Activated effector memory CD4-positive, alpha-beta T cell treated with Interleukin-2 at 50 U/mL for 16 hours (primary cell): ENCODE results near the gene TALDO1.

ENCODE experiments used
- DNase-seq: peaks from one replicate; pipeline ENCODE4 v3.0.0-alpha.2; 2020

Gene TALDO1

DNA sequence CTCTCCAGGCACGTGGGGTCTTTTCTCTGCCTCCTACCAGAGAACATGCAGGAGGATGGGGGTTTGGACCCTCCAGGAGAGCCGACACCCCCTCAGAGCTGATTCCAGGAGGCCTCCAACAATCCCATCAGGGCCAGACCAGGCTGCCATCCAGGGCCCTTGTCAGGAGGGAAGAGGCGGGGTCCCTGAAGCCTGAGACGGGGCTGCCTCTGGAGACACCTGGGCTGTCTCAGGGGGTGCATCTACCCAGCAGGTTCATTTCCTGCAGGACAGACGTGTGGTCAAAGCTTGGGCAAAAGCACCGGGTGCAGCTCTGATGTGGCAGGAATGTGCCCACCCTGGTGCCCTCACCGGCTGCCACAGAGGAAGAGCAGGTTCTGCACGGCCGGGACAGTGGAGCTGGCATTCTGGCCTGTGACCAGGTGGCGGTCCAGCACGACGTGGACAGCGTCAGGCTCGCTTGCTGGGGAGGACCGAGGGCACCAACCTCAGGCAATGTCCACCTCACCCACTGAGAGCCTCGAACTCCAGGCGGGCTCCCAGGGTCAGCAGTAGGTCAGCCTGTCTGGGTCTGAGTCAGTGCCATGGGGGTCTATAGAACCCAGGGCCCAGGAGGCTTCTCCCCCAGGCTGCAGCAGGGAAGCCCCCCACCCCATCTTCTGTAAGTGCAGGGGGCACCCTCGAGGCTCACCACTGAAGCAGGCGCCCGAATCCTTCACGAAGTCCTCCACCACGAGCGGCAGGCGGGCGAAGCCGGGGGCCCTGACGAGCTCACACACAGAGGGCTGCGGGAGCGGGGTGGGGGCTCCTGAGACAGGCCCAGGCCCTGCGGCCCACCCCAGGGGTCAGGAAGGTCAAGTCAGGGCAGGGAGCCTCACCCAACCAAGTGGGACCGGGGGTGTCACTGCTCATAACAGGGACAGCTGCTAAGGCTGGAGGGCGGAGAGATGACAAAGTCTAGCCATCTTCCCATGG, 23.7 kb downstream of the TALDO1 start:
- DNase-seq, result no peak

DNA sequence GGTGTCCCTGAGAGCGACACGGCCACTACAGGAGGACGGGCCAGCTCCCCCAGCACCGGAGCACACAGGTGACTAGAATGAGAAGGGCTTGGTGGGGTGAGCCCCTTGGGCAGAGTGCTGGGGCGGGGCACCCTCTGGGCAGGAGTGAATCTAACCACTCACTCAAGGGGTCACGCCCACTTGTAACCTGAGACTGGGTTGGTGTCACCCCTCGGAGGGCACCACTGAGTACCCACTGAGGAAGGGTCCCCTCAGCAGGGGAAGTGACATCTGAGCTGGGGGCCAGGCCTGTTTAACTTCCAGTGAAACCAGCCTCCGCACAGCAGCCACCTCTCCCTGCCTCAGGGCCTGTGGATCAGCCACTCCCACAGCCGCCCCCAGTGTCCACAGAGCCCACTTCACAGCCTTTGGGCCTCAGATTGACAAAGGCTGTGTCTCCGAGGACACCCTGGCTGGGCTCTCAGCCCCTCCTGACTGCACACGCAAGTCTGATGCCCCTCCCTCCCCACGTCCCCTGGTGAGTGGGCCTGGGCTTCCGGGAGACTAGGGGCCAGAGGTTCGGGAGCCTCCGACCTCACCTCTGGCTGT, 24.4 kb downstream of the TALDO1 start:
- no peak for DNase-seq

DNA sequence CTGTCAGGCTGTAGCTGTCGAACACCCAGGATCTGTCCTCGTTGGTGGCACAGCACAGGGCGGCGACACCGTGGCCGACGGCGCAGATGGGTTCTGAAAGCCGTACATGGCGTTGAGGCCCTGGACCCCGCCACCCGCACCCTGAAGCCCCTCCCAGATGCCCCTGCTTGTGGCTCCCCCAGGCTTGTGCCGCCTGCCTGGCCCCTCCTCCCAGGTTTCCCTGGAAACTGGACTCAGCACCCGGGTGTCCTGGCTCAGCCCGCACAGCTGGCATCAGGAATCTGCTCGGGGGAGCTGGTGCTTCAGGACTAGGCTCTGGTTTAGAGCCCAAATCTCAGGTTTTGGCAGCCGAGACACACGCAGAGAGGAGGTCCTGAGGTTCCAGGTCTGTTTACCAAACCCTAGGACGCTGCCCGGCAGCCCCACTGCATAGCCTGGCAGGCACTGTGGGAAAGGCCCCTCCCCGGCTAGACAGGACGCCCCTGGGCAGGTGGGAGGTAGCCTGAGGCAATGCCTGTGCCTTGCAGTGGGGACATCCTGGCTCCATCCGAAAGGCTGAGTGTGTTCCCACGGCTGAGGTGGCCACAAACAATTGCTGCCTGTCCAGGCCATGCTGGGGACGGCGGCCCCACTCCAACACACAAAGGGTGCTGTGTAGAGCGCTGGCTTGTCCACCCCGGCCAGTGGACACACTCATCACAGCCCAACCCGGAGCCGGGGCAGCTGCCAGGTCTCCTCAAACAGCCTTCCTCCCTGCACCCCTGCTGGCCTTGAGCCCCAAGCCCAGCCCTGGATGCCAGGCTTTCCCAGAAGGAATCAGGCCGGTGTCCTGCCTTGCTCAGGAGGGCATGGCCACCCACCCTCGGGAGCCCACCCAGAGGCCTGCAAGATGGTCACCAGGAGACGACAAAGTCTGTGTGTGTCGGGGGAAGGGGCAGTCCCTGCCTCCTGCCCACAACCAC, 25.4 kb downstream of the TALDO1 start:
- DNase-seq, result no peak

DNA sequence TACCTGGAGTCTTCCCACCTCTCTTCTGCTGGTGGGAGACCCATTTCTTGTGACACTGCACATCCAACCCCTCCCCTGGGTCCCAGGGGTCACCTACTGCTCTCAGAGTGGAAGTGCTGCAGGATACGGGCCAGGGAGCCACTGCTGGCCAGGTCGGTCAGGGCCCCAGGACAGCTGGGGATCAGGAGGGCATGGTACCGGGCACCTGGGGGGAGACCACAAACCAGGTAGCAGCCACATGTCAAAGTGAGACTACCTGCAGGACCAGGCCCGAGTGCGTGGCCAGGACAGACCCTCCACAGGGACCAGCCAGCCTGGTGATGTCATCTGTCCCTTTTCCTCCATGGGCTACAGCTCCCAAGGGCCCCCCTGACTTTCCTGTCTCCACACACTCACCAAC, 26.2 kb downstream of the TALDO1 start:
- DNase-seq, result no peak

DNA sequence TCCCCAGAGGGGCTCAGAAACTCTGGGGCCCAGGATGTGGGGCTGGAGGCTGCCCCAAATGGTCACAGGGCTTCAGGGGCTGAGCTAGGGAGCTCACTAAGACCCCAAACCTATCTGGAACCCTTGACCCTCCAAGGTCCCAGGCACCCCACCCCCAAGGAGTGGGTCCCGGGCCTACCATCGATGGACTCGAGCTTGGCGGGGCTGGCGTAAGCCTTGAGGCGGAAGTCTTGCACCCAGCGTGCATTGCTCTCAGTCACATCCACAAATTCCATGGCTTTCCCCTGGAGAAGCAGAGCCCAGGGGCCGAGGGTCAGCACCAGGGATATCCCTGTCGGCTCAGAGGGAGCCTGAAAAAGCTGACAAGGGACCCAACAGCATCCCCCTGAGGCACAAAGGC, 26.6 kb downstream of the TALDO1 start:
- no peak for DNase-seq

DNA sequence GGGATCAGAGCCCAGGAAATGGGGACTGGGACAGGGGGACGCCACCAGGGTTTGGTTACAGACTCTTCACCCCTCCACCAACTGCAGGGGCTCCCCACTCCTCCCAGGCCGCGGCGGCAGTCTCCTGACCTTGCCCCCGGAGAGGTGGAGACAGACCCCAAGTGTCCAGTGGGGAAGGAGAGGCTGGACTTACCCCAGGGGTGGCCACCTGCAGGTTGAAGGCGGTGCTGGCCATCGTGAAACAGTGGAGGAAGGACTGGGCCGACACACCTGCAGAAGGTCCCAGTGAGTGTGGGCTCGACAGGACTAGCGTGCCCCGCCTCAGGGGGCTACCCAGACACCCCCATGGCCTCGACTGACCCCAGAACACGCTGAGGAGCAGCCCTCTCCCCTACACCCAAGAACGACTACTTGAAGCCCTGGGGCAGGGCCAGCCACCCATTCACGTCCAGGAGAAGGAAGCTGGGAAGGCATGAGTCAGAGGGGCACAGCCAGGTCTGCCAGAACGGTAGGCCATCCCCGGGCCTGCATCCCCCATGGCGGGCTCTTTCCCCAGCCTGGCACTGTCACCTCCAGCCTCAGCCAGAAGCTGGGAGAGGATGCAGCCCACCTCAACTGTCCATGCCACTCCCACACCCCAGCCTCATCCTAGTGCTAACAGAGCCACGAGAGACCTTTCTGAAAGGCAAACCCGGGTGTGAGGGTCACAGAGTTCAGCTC, 27.8 kb downstream of the TALDO1 start:
- DNase-seq, result no peak

DNA sequence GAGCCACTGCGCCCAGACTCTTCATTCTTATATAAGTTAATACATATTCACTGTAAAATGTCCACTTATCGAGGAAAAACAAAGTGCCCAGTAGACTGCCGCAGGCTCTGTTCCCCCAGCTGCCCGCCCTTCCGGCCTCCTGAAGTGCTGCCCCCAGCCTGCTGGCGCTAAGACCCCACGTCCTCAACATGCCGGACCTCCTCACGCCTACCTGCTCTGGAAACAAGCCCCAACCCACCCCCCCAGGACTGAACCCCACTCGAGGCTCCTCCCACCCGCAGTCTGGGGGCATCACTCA, 28.9 kb downstream of the TALDO1 start:
- no peak for DNase-seq

DNA sequence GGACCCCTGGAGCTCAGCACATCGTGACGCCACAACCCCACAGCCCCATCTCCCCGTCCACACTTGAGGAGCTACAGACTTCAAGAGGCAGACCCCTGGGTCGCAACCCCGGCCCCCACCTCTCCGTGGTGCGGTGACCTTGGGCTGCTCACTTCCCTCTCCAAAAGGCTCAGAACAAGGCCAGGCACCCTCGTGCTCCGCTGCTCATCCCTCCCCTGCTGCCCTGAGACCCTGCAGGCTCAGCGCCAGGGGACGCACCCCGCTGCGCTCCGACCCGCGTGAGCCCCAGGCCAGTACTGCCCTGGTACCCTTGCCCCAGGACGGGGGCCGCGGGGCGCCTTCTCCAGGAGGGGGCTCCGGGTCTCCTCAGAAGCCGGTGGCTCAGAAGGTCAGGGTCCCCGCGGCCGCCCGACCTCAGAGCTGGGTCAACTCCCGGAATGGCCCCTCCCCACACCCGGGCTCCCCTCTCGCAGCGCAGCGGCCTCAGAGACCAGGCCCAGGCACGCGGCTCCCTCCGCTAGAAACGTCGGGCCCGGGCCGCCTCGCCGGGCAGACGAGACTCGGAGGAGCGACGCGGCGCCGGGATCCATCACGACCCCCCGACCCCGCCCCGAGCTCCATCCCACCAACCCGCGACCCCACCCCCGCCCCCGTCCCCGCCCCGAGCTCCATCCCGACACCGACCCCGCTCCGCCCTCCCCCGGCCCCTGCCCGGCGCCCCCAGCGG, 29.5 kb downstream of the TALDO1 start:
- no peak for DNase-seq

DNA sequence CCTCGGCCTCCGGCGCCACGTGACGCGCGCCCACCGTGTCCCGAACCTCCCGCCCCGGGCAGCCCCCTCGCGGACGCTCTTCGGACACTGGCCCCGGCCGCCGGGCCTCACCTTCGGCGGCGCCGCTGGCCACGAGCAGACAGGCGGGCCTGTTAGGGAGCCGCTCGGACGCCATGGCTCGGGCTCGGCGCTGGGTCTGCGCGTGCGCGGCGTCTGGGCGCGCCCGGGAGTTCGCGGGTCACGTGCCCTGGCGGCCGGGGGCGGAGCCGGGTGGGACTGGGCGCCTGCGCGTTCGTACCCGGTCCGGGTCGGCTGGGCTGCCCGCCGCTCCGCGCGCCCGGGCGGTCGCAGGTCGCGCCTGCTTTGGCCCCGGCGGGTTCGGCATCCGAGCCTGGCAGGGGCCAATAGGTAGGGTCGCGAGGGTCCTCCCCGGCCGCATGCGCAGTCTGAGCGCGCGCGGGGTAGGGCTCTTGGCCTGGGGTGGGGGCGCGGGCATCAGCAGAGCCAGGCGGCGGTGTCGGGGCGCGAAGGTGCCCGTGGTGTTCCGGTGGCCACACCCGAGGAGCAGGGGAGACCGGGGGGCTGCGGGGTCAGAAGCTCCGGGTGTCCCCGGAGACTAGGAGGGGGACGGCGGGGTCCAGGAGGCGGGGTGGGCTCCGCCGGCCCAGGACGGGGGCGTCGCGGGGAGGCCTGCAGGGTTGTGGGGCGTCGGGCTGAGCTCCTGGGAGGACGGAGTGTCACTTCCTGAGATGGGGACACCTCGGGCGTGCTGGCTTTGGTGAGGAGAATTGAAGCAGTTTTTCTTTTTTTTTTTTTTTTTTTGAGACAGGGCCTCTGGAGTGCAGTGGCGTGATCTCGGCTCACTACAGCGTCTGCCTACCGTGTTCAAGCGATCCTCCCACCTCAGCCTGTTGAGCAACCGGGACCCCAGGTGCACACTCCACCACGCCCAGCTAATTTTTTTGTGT, 30.3 kb downstream of the TALDO1 start, which contains the start of gene GATD1:
TSS of gene GATD1 (minus strand) at position 200 of the 968 bp plus-strand sequence. CDS start at position 175, 25 bp downstream.
- peak; percentile 92 for DNase-seq

DNA sequence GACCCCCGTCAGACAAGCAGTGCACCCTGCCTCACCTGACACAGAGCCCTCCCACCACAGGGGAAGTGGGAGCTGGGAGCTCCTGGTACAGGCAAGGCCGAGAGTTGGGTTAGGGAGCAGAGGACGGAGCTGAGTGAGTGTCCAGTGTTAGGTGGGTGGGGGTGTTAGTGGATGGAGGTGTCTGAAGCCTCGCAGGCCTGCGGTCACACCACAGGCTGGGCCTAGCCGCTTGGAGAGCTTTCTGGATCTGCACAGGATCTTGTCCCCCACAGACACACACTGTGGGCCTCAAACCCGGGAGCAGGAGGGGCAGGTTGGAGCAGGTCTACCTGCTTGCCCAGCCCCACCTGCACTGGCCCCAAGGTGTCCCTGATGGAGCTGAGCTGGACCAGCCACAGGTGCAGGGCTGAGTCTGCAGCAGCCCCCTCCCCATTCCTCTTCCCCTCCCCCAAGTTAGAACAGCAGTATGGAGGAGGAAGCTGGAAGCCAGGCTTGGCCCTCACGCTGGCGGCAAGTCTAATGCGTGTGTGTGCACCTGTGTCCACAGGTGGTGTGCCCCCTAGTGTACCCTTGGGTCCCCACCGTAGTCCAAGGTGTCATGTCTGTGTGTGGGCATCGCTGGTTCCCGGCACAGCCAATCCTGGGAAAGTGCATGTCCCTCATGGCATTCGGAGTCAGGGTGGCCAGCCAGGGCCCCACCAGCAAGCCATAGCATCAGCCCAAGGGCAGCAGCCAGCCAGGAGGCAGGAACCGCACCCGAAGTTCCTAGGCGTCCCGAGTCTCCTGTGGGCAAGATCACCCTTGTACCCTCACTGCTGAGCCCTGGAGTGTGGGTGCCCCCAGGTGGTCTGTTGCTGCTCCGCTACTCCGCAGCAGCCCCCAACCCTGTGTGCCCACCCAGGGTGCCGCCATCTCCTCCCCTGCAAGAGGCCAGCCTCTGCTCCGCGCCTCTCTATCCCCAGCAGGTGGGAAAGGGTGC, 32.0 kb downstream of the TALDO1 start:
- DNase-seq, result no peak

DNA sequence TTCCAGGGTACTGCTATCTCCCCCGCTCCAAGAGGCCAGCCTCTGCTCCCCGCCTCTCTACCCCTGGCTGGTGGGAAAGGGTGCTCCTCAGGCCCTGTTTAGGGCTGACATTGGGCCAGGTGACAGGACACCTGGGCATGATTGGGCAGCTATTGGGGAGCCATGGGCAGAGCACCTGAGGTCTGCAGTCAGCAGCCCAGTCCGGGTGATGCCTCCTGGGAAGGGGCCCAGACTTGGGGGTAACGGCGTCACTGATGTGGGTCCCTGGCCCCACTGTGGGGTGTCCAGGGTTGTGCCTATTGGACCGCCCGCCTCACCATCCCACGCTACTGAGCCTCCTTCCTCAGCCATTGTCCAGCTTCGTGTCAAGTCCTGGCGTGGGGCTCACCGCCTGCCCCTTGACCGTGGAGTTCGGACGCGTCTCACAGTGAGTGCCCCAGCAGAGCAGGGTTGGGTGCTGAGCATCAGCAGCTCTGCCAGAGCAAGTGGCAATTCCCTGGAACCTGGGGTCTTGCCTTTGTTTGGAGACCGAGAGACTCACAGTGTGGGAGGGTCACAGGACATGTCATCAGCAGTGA, 32.8 kb downstream of the TALDO1 start:
- DNase-seq, result no peak

DNA sequence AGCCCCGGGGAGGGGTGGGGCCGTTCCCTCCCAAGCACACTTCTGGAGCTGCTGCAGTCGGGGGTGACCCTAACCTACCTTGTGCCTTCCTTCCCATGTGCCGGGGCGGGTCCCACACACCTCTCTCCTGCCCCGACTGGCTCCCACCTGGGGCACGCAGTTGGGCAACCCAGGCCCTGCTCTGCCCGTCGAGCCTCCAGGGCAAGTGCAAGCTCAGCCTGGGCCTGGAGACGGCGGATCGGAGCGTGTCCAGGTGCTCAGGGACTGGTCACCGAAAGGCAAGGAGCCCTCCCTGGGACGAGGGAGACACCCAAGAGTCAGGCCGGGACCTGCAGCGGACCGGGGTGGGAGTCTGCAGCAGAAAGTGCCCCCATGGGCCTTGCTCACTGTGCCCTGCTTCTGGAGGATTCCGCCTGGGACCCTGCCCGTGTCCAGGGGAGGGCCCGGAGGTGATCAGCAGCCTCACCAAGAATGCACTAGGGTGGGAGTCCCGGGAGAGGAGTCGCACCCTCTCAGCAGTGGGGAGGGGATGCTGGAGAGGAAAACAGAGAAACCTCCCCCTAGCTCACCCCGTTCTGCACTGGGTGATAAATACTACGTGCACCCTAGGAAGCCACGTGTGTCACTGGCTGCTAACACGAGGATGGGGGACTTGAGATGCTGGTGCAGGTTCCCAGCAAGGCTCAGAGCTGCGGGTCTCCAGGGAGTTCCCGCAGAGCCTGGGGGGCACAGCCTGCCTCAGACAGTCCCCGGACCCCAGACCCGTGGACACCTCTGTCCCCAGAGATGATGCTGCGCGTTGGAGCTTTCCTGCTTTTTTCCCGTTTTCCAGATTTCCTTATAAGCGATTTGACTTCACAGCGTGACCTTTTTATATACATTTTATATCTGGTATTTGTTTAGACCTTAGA, 35.3 kb downstream of the TALDO1 start:
- no peak for DNase-seq

DNA sequence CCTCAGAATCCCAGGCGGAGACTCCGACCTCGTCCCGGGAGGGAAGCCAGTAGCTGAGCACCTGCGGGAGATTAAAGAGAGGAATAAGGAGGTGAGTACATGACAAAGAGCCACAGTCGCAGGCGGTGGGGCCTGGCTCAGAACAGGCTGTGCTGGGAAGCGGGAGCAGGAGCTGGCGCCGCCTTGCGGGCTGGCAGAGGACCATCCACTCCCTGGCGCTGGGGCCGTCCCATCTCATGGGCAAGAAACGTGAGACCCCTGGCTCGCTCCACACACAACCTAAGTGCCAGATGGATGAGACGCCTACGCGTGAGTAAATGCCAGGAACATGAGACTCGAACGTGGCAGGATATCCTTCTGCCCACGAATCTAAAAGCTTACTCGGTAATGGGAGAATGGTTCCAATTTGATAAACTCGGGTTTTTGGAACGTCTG, 36.3 kb downstream of the TALDO1 start:
- peak; percentile 7 for DNase-seq

DNA sequence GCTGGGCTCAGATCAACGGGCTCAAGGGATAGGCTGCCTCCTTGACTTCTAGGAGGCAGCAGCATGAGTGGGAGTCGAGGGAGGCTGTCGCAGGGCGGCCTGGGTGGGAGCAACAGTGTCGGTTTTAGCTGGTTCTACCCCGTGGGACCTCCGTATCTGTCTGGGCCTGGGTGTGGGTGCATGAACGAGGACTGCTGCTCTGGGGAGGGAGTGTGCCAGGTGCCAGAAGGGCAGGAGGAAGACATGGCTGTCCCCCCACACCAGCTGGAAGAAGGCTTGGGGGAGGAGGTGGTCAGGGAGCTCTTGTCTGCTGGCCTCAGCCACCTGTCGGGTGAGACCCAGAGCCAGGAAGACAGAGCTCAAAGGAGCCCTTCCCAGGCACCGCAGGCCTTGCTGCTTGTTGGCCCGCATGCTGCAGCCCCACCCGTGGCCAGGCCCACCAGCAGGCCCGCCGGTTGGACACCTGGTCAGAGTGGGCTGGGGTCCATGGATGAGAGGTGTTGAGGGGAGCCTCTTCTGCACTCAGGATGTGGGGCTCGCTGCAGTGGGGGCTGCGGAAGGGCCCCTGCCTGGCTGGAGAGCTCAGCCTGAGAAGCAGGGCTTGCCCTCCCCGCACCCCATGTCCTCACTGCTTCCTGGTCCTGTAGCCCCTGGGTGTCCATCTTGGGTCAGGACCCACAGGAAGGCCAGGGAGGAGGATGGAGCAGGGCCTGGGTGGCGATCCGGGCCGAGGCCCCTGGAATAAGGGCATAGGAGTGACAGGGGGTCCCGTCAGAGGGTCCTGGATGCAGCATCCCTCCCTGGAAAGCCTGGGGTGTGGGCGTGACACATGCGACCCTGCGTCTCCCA, 39.2 kb downstream of the TALDO1 start:
- no peak for DNase-seq

DNA sequence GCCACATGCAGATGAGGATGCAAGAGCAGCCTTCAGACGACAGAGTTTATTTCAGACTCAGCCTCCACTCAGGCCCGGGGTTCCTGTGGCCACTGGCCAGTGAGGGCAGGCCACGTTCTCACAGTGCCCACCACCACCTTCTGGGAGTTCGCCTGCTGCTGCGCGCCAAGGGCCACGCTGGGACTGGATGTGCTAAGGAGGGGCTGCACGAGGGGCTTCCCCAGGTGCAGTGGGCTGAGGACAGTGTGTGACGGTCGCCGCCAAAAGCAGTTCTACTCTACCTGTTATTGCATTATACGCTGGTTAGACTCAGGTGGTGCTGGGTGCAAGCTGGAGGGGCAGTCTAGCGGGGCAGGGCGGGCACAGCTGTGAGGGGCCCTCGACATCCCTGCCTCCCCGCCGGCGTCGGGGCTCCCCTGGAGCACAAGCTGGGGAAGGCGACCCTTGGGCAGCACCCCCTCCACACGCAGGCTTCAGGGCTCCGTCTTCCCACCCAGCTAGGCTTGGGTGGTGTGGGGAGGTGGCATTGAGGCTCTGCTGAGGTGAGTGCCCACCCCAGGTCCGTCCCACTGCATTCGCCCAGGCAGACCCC, 39.9 kb downstream of the TALDO1 start:
- DNase-seq, result no peak

DNA sequence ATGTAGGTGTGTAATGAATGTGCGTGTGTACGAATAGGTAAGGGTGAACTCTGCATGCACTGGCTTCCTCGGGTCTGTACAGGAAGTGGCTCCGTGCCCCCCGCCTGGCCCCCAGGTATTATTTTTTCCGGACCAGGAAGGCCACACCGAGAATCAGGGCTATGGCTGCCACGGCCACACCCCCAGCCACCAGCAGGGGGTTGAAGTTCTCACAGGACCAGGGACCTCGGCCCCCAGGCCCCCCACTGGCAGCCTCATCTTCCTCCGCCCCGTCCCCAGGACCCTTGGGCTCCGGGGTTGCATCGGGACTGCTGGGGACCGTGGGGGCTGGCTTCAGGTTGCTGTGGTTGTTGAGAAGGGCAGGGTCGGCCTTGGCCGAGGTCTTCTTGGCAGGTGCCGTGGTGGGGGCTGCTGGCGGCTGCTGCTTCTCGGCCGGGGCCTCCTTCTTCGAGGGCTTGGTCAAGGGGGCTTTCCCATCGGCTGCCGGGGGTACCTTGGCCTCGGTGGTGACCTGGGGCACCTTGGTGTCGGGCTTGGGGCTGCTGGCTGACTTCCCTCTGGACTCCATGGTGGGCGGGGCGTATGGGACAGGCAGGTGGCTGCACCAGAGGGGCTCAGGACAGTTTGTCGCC, 40.9 kb downstream of the TALDO1 start:
- no peak for DNase-seq
